ENCODE data around the gene ITPR3.

- TF ChIP-seq CTCF (IDR thresholded peaks at IDR 0.05) (no peak), POLR2A (IDR thresholded peaks at IDR 0.05) (no peak)
Observed at GRCh38 chr6:33587529-33587928, 33.6 kb upstream of the ITPR3 start.
